Measurements from ENCODE around the gene PIK3AP1.

DNA sequence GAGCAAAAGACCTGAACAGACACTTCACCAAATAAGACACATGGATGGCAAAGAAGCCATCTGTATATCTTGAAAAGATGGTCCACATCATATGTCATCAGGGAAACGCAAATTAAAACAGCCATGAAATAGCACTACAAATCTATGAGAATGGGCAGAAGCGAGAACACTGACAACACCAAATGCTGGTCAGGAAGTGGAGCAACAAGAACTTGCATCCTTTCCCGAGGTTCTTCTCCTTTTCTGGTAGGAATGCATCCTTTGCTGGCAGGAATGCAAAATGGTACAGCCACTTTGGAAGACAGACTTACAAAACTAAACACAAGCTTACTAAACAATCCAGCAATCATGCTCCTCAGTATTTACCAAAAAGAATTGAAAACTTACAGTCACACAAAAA, 60.0 kb downstream of the PIK3AP1 start:
- TF ChIP-seq, protein P1, sequence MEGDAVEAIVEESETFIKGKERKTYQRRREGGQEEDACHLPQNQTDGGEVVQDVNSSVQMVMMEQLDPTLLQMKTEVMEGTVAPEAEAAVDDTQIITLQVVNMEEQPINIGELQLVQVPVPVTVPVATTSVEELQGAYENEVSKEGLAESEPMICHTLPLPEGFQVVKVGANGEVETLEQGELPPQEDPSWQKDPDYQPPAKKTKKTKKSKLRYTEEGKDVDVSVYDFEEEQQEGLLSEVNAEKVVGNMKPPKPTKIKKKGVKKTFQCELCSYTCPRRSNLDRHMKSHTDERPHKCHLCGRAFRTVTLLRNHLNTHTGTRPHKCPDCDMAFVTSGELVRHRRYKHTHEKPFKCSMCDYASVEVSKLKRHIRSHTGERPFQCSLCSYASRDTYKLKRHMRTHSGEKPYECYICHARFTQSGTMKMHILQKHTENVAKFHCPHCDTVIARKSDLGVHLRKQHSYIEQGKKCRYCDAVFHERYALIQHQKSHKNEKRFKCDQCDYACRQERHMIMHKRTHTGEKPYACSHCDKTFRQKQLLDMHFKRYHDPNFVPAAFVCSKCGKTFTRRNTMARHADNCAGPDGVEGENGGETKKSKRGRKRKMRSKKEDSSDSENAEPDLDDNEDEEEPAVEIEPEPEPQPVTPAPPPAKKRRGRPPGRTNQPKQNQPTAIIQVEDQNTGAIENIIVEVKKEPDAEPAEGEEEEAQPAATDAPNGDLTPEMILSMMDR (IDR thresholded peaks at IDR 0.05): no peak
- TF ChIP-seq POLR2A (IDR thresholded peaks at IDR 0.05): no peak

All from uterus (tissue), 2 donors.